Activated naive CD4-positive, alpha-beta T cell treated with Interleukin-2 at 50 U/mL for 16 hours (primary cell): ENCODE measurements around the gene CPLANE2.
"Not testable (repeated sequence)": the region's sequence is repeated elsewhere in the genome, so short reads cannot be mapped to it uniquely, and the experiment has no call there.

Experiments used
- DNase-seq: peaks from one replicate; pipeline ENCODE4 v3.0.0-alpha.2; 2020

Gene CPLANE2

GRCh38 chr1:16207318-16208269 lies 29.4 kb downstream of the CPLANE2 start:
- no peak for DNase-seq

GRCh38 chr1:16206547-16207317 lies 30.3 kb downstream of the CPLANE2 start:
- peak; percentile 94 for DNase-seq

GRCh38 chr1:16205891-16206546 lies 31.0 kb downstream of the CPLANE2 start:
- no peak for DNase-seq

- DNase-seq: no peak
These were observed 31.7 kb downstream of the CPLANE2 start for GRCh38 chr1:16205334-16205671.

- peak; percentile 19 for DNase-seq
These were observed 32.2 kb downstream of the CPLANE2 start for GRCh38 chr1:16204634-16205333.

- no peak for DNase-seq
These were observed 32.8 kb downstream of the CPLANE2 start for GRCh38 chr1:16204216-16204615.

- DNase-seq: no peak
These were observed 33.4 kb downstream of the CPLANE2 start for GRCh38 chr1:16203550-16203949.

GRCh38 chr1:16202281-16203210 lies 34.4 kb downstream of the CPLANE2 start:
- no peak for DNase-seq

GRCh38 chr1:16199700-16200099 lies 37.3 kb downstream of the CPLANE2 start:
- no peak for DNase-seq

- no peak for DNase-seq
These were observed 37.9 kb downstream of the CPLANE2 start for GRCh38 chr1:16199157-16199501.

- no peak for DNase-seq
These were observed 38.4 kb downstream of the CPLANE2 start for GRCh38 chr1:16198444-16199156.

GRCh38 chr1:16196874-16197273 lies 40.1 kb downstream of the CPLANE2 start:
- DNase-seq: no peak

- not testable (repeated sequence) for DNase-seq
These were observed 40.8 kb downstream of the CPLANE2 start for GRCh38 chr1:16196139-16196538.

GRCh38 chr1:16195518-16195905 lies 41.5 kb downstream of the CPLANE2 start:
- no peak for DNase-seq

- no peak for DNase-seq
These were observed 45.0 kb downstream of the CPLANE2 start for GRCh38 chr1:16191916-16192546.

GRCh38 chr1:16191309-16191708 lies 45.7 kb downstream of the CPLANE2 start:
- DNase-seq: no peak

GRCh38 chr1:16189921-16190621 lies 46.9 kb downstream of the CPLANE2 start:
- no peak for DNase-seq

- DNase-seq: no peak
These were observed 48.0 kb downstream of the CPLANE2 start for GRCh38 chr1:16189003-16189402.

- DNase-seq: peak; percentile 78
These were observed 49.1 kb downstream of the CPLANE2 start for GRCh38 chr1:16187748-16188401.
